ENCODE data around the gene AGPAT4. TPM values are rescaled to one million over a fixed set of nuclear protein-coding genes. Genes with fewer than 3 reads are reported as not detected.
"Not testable (repeated sequence)": the region's sequence is repeated elsewhere in the genome, so short reads cannot be mapped to it uniquely, and the experiment has no call there.

Gene AGPAT4
- total RNA-seq, 1 donor from 2014 or later, result 8.3 TPM

GRCh38 chr6:161228096-161228495 is 45.8 kb downstream of the AGPAT4 start:
- H3K9me3 Mint-ChIP-seq (ENCODE audit: unreplicated experiment), result no peaks in the 10 kb centered on the region
- H3K4me3 Mint-ChIP-seq (ENCODE audit: unreplicated experiment), result no peak overlapping the region
- no peak overlapping the region for H3K27ac Mint-ChIP-seq (ENCODE audit: unreplicated experiment)
- peaks cover 25% of the 10 kb centered on the region for H3K4me1 Mint-ChIP-seq (ENCODE audit: unreplicated experiment)
- no peak for TF ChIP-seq CTCF (IDR thresholded peaks at IDR 0.05)
- no peak for DNase-seq (ENCODE audit: extremely low spot score, unreplicated experiment)
- H3K36me3 Mint-ChIP-seq (ENCODE audit: unreplicated experiment), result peaks cover 2% of the 10 kb centered on the region
- no peaks in the 10 kb centered on the region for H3K27me3 Mint-ChIP-seq (ENCODE audit: unreplicated experiment)

GRCh38 chr6:161227004-161227960 is 46.6 kb downstream of the AGPAT4 start:
- Mint-ChIP-seq H3K36me3 (ENCODE audit: unreplicated experiment) (peaks cover 2% of the 10 kb centered on the region), H3K9me3 (ENCODE audit: unreplicated experiment) (no peaks in the 10 kb centered on the region), H3K27ac (ENCODE audit: unreplicated experiment) (no peak overlapping the region), H3K4me1 (ENCODE audit: unreplicated experiment) (peaks cover 24% of the 10 kb centered on the region), H3K4me3 (ENCODE audit: unreplicated experiment) (no peak overlapping the region), H3K27me3 (ENCODE audit: unreplicated experiment) (no peaks in the 10 kb centered on the region)
- no peak for DNase-seq (ENCODE audit: extremely low spot score, unreplicated experiment)
- no peak for TF ChIP-seq CTCF (IDR thresholded peaks at IDR 0.05)

- H3K9me3 Mint-ChIP-seq (ENCODE audit: unreplicated experiment), result no peaks in the 10 kb centered on the region
- no peak overlapping the region for H3K27ac Mint-ChIP-seq (ENCODE audit: unreplicated experiment)
- DNase-seq (ENCODE audit: extremely low spot score, unreplicated experiment), result no peak
- no peaks in the 10 kb centered on the region for H3K27me3 Mint-ChIP-seq (ENCODE audit: unreplicated experiment)
- peaks cover 2% of the 10 kb centered on the region for H3K36me3 Mint-ChIP-seq (ENCODE audit: unreplicated experiment)
- H3K4me1 Mint-ChIP-seq (ENCODE audit: unreplicated experiment), result peaks cover 24% of the 10 kb centered on the region
- H3K4me3 Mint-ChIP-seq (ENCODE audit: unreplicated experiment), result no peak overlapping the region
- no peak for TF ChIP-seq CTCF (IDR thresholded peaks at IDR 0.05)
Observed at GRCh38 chr6:161226009-161226964, 47.6 kb downstream of the AGPAT4 start.

GRCh38 chr6:161225681-161226008 is 48.2 kb downstream of the AGPAT4 start:
- no peak overlapping the region for H3K4me3 Mint-ChIP-seq (ENCODE audit: unreplicated experiment)
- TF ChIP-seq CTCF (IDR thresholded peaks at IDR 0.05), result no peak
- DNase-seq (ENCODE audit: extremely low spot score, unreplicated experiment), result no peak
- no peaks in the 10 kb centered on the region for H3K27me3 Mint-ChIP-seq (ENCODE audit: unreplicated experiment)
- no peaks in the 10 kb centered on the region for H3K9me3 Mint-ChIP-seq (ENCODE audit: unreplicated experiment)
- H3K36me3 Mint-ChIP-seq (ENCODE audit: unreplicated experiment), result peaks cover 2% of the 10 kb centered on the region
- peaks cover 24% of the 10 kb centered on the region for H3K4me1 Mint-ChIP-seq (ENCODE audit: unreplicated experiment)
- no peak overlapping the region for H3K27ac Mint-ChIP-seq (ENCODE audit: unreplicated experiment)

GRCh38 chr6:161224951-161225680 is 48.7 kb downstream of the AGPAT4 start:
- H3K4me3 Mint-ChIP-seq (ENCODE audit: unreplicated experiment); H3K27me3 Mint-ChIP-seq (ENCODE audit: unreplicated experiment); DNase-seq (ENCODE audit: extremely low spot score, unreplicated experiment); H3K36me3 Mint-ChIP-seq (ENCODE audit: unreplicated experiment); H3K9me3 Mint-ChIP-seq (ENCODE audit: unreplicated experiment); H3K27ac Mint-ChIP-seq (ENCODE audit: unreplicated experiment): not testable (repeated sequence)
- H3K4me1 Mint-ChIP-seq (ENCODE audit: unreplicated experiment), result peaks cover 24% of the 10 kb centered on the region

Measured in osteocyte (in vitro differentiated cells).